IMR-90 (cell line): ENCODE data around the gene KRTAP4-12. TPM values are rescaled to one million over a fixed set of nuclear protein-coding genes. Genes with fewer than 3 reads are reported as not detected.
A peak's percentile ranks its signal among the peaks of the same experiment; 100 is the strongest.

Experiments used
- ATAC-seq: fragments of 200-7000 bp; cut with Tn5 transposase; 2 replicates; pipeline ENCODE4 v1.9.1; 2020; ENCODE audit warnings: low read depth, mild to moderate bottlenecking, moderate library complexity
- BruUV-seq: library from RNA; stranded (reverse); fragments of 400-500 nt; replicated peaks from 2 replicates; lab custom pipeline; 2021; lab: Mats Ljungman, UMichigan
- CTCF ChIA-PET: fragments of 300-600 bp; formaldehyde crosslinking; extraction: SDS; loops from one replicate; lab custom pipeline; 2021; ENCODE audit warnings: antibody characterized with exemption; lab: Yijun Ruan, JAX
- POLR2A ChIA-PET: fragments of 300-600 bp; sonication (Branson Sonifier 250); formaldehyde crosslinking; loops from one replicate; lab custom pipeline; 2022; ENCODE audit warnings: antibody characterized with exemption; ENCODE audit not compliant: unreplicated experiment; lab: Charles Lee
- DNase-seq: peaks from one replicate; pipeline ENCODE4 v3.0.0; 2013
- H2AFZ ChIP-seq: replicated peaks from 2 replicates; pipeline ENCODE3; 2013; ENCODE audit warnings: low read length, mild to moderate bottlenecking; ENCODE audit not compliant: poor library complexity
- H2AK5ac ChIP-seq: 2 replicates; pipeline ENCODE4 v1.6.1; 2013; ENCODE audit warnings: low read depth, low read length, inconsistent platforms
- H2AK9ac ChIP-seq: replicated peaks from 2 replicates; pipeline ENCODE3; 2013; ENCODE audit warnings: mild to moderate bottlenecking, low read depth, low read length, moderate library complexity; ENCODE audit not compliant: poor library complexity
- H2BK120ac ChIP-seq: 2 replicates; pipeline ENCODE4 v1.6.1; 2013; ENCODE audit warnings: low read depth, low read length, inconsistent platforms
- H2BK15ac ChIP-seq: 3 replicates; pipeline ENCODE4 v1.6.1; 2013; ENCODE audit warnings: low read depth, low read length, inconsistent platforms
- H2BK20ac ChIP-seq: 2 replicates; pipeline ENCODE4 v1.6.1; 2013; ENCODE audit warnings: low read depth, mild to moderate bottlenecking, inconsistent platforms, low read length, moderate library complexity
- H2BK5ac ChIP-seq: 2 replicates; pipeline ENCODE4 v1.6.1; 2013; ENCODE audit warnings: mild to moderate bottlenecking, low read depth, low read length, inconsistent platforms; ENCODE audit not compliant: poor library complexity, severe bottlenecking
- H3K14ac ChIP-seq: replicated peaks from 2 replicates; pipeline ENCODE4 v1.6.1; 2013; ENCODE audit warnings: low read depth, low read length, inconsistent platforms
- H3K18ac ChIP-seq: 2 replicates; pipeline ENCODE4 v1.6.1; 2013; ENCODE audit warnings: low read depth, low read length, control low read depth
- H3K23ac ChIP-seq: 2 replicates; pipeline ENCODE4 v1.6.1; 2013; ENCODE audit warnings: low read depth, low read length, inconsistent platforms
- H3K27ac ChIP-seq: 2 replicates; pipeline ENCODE4 v1.5.1; 2013; ENCODE audit warnings: mild to moderate bottlenecking, control low read depth, low read length; ENCODE audit not compliant: insufficient read depth
- H3K27me3 ChIP-seq: 2 replicates; pipeline ENCODE4 v1.6.1; 2013; ENCODE audit warnings: low read length; ENCODE audit not compliant: control insufficient read depth, insufficient read depth
- H3K36me3 ChIP-seq: 2 replicates; pipeline ENCODE4 v1.6.1; 2013; ENCODE audit warnings: low read length, mixed read lengths; ENCODE audit not compliant: control insufficient read depth, insufficient read depth
- H3K4ac ChIP-seq: 2 replicates; pipeline ENCODE4 v1.6.1; 2013; ENCODE audit warnings: low read depth, low read length, inconsistent platforms
- H3K4me1 ChIP-seq: 2 replicates; pipeline ENCODE4 v1.6.1; 2013; ENCODE audit warnings: low read length, mixed read lengths; ENCODE audit not compliant: control insufficient read depth, insufficient read depth
- H3K4me2 ChIP-seq: 2 replicates; pipeline ENCODE4 v1.6.1; 2013; ENCODE audit warnings: low read depth, mild to moderate bottlenecking, control low read depth, low read length, moderate library complexity
- H3K4me3 ChIP-seq: 2 replicates; pipeline ENCODE4 v1.5.1; 2013; ENCODE audit warnings: low read depth, mild to moderate bottlenecking, control low read depth, low read length, moderate library complexity; ENCODE audit not compliant: insufficient read depth
- H3K56ac ChIP-seq: 2 replicates; pipeline ENCODE4 v1.6.1; 2013; ENCODE audit warnings: low read length, inconsistent platforms; ENCODE audit not compliant: insufficient read depth; ENCODE audit errors: extremely low read depth
- H3K79me1 ChIP-seq, 2 experiments: 2 replicates each; pipeline ENCODE4 v1.6.1; 2013; ENCODE audit warnings: low read length in 2 of 2, inconsistent platforms in 1 of 2, low read depth in 1 of 2
- H3K9ac ChIP-seq: 2 replicates; pipeline ENCODE4 v1.6.1; 2013; ENCODE audit warnings: low read depth, low read length, control low read depth
- H3K9me1 ChIP-seq: 2 replicates; pipeline ENCODE4 v1.6.1; 2013; ENCODE audit warnings: low read length, inconsistent platforms; ENCODE audit not compliant: insufficient read depth
- H3K9me3 ChIP-seq: 2 replicates; pipeline ENCODE4 v1.6.1; 2013; ENCODE audit warnings: low read length; ENCODE audit not compliant: control insufficient read depth, insufficient read depth
- H4K20me1 ChIP-seq: 2 replicates; pipeline ENCODE4 v1.6.1; 2013; ENCODE audit warnings: low read length, inconsistent platforms; ENCODE audit not compliant: insufficient read depth
- H4K5ac ChIP-seq: 2 replicates; pipeline ENCODE4 v1.6.1; 2013; ENCODE audit warnings: mild to moderate bottlenecking, low read depth, low read length, control low read depth
- H4K8ac ChIP-seq, 2 experiments: 2 replicates each; pipeline ENCODE4 v1.6.1; 2013; ENCODE audit warnings: low read depth in 2 of 2, low read length in 2 of 2, control low read depth in 1 of 2, inconsistent platforms in 1 of 2
- H4K91ac ChIP-seq: 2 replicates; pipeline ENCODE4 v1.6.1; 2013; ENCODE audit warnings: low read depth, low read length, inconsistent platforms; ENCODE audit not compliant: insufficient read depth
- MAFK ChIP-seq: IDR thresholded peaks from 2 replicates; pipeline ENCODE4 v1.6.1; 2012; ENCODE audit warnings: low read depth, low read length, improper control_type of control experiment
- MXI1 ChIP-seq: IDR thresholded peaks from 2 replicates; pipeline ENCODE4 v1.6.1; 2012; ENCODE audit warnings: low read depth, mild to moderate bottlenecking, low read length, moderate library complexity, borderline replicate concordance
- NFE2L2 ChIP-seq: fragments of 150-350 bp; IDR thresholded peaks from 2 replicates; pipeline ENCODE4 v1.6.1; 2016; ENCODE audit warnings: low read depth, mild to moderate bottlenecking, low read length
- WGBS, 2 experiments: methylation state at CpG; one replicate each; pipeline versions ENCODE4 v1.1.5 to v1.1.7; 2013; ENCODE audit warnings: missing lambda C conversion rate in 2 of 2; ENCODE audit not compliant: insufficient read length in 1 of 2; ENCODE audit errors: extremely low coverage in 2 of 2; 5-methylcytosine and 5-hydroxymethylcytosine counted together
- dilution Hi-C: fragments of 300-500 bp; cut with HindIII; formaldehyde crosslinking; loops from one replicate; pipeline ENCODE4 v1.14.3; 2018; ENCODE audit warnings: low sequenced_read_pairs; ENCODE audit not compliant: unreplicated experiment
- in situ Hi-C: fragments of 300-500 bp; cut with MboI; formaldehyde crosslinking; loops from 3 replicates; pipeline ENCODE4 v1.14.3; 2019; ENCODE audit warnings: low sequenced_read_pairs, inconsistent platforms, mixed read lengths
- intact Hi-C: fragments of 100-400 bp; cut with micrococcal nuclease; formaldehyde crosslinking; loops from 2 replicates; pipeline ENCODE4 v1.10.0; 2022
- polyA plus RNA-seq, 3 experiments: library from polyadenylated mRNA; depleted of rRNA; stranded (reverse); fragments of >200 nt; gene quantifications; 2 replicates each; pipeline ENCODE4 v1.2.3, GENCODE V29; 2012; ENCODE audit warnings: low replicate concordance in 1 of 3
- total RNA-seq: library from RNA; depleted of rRNA; stranded (reverse); fragments of >200 nt; gene quantifications from 2 replicates; pipeline ENCODE4 v1.2.3, GENCODE V29; 2012

KRTAP4-12 gene
- total and polyA plus RNA-seq, 2 of the 4 experiments (the other 2 are of a cell fraction), result 0.18 to 1.1 TPM

DNA sequence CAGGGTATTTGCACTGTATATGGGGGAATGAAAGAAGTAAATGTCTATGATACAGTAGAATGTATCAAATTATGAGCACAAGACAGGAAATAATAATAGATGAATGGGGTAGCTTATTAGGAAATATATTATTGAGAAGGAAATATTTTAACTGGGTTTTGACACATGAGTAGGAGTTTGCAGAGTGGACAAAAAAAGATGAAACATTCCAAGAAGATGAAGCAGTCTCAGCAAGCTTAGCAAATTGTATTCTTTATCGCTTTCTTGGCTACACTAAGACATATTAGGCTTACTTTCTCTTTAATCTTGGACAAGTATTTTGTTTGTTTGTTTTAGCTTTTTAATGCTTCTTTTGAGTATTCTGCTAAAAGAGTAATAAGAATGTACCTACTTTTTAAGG is 20.1 kb downstream of the KRTAP4-12 start:
- H3K4me3 ChIP-seq, result no peak overlapping the region
- H3K36me3 ChIP-seq, result no peaks in the 10 kb centered on the region
- peak; percentile 21 for ATAC-seq
- H2AK5ac ChIP-seq, result no peak overlapping the region
- no TSS peak for BruUV-seq
- H3K79me1 ChIP-seq, result no peaks in the 10 kb centered on the region
- intact Hi-C loops, result no loop called here
- H4K91ac ChIP-seq, result peak overlapping the region; percentile 52
- peak overlapping the region; percentile 38; the same call in 1 of the 2 replicates for H3K56ac ChIP-seq
- H2AK9ac ChIP-seq, result no peak overlapping the region
- H2BK15ac ChIP-seq, result no peak overlapping the region; the same call in 2 of the 3 replicates
- no peak overlapping the region for H2AFZ ChIP-seq
- no peak overlapping the region for H3K27ac ChIP-seq
- ChIA-PET CTCF (interaction anchor here (0.7 kb wide), 1 partner anchor 218 kb away, joined by 3 read pairs; no protein-coding TSS in a partner anchor), POLR2A (no interaction called here)
- H3K23ac ChIP-seq, result peak overlapping the region; percentile 38; the same call in 1 of the 2 replicates
- WGBS, 2 experiments, result no CpG with 5 or more reads among the region's 1 CpG
- H3K9me1 ChIP-seq, result peaks cover 4% of the 10 kb centered on the region
- dilution Hi-C loops, result no loop called here
- H4K20me1 ChIP-seq, result no peaks in the 10 kb centered on the region
- peak overlapping the region; percentile 96; the same call in 1 of the 2 replicates for H3K18ac ChIP-seq
- H2BK20ac ChIP-seq, result peak overlapping the region; percentile 72
- H2BK5ac ChIP-seq, result peak overlapping the region; percentile 94
- H4K8ac ChIP-seq, result peak overlapping the region; percentile 42 to 79; a peak in 2 of 4 replicates
- H3K14ac ChIP-seq, result peak overlapping the region; percentile 90; the same call in 1 of the 2 replicates
- TF ChIP-seq MAFK (peak; percentile 23; the same call in 1 of the 2 replicates), NFE2L2 (no peak), MXI1 (no peak)
- peak overlapping the region; percentile 96 for H2BK120ac ChIP-seq
- peak; percentile 34 for DNase-seq
- 0 out of 2 replicates have a peak, but pooled peaks cover 2% of the 10 kb centered on the region for H3K4me1 ChIP-seq
- no peaks in the 10 kb centered on the region for H3K9me3 ChIP-seq
- in situ Hi-C loops, result no loop called here
- H3K27me3 ChIP-seq, result no peaks in the 10 kb centered on the region
- H4K5ac ChIP-seq, result peak overlapping the region; percentile 30; the same call in 1 of the 2 replicates
- H3K4ac ChIP-seq, result peak overlapping the region; percentile 5; the same call in 1 of the 2 replicates
- no peak overlapping the region for H3K9ac ChIP-seq
- no peak overlapping the region for H3K4me2 ChIP-seq
